Breast epithelium (tissue), 3 donors: Measurements from ENCODE around the gene MRPL20.

Source experiments
- POLR2A ChIP-seq: fragments of 450-650 bp; IDR thresholded peaks from one replicate; pipeline ENCODE4 v1.6.1; 2016; ENCODE audit warnings: antibody characterized with exemption, mild to moderate bottlenecking, moderate library complexity
- TF ChIP-seq, protein P1 (sequence below), 3 donors: fragments of 450-650 bp; IDR thresholded peaks; one replicate each; pipeline ENCODE4 v1.5.1; 2016 to 2017; ENCODE audit warnings: antibody characterized with exemption in 3 of 3, mild to moderate bottlenecking in 3 of 3, moderate library complexity in 3 of 3

DNA sequence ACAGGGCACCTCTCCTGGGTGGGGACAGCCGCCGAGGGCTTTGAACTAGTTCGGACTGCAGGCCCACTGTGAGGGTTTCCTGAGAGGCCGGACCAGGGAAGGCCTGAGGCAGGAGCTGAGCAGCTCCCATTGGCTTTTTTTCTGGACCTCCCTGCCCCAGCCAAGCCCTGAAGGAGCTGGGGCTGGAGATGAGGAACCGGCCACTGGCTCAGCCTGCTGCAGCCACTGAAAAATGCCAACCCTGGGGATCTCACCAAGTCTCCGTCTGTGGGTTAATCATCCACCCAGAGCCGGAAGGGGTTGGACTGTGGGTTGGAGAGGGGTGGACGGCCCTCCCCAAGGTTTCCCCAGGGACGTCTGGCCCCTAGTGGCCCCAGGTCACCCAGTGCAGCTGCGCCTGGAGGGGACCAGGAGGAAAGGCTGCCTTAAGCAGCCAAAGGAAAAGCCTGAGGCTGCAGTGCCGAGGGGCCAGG is 30.8 kb upstream of the MRPL20 start:
- TF ChIP-seq, protein P1, sequence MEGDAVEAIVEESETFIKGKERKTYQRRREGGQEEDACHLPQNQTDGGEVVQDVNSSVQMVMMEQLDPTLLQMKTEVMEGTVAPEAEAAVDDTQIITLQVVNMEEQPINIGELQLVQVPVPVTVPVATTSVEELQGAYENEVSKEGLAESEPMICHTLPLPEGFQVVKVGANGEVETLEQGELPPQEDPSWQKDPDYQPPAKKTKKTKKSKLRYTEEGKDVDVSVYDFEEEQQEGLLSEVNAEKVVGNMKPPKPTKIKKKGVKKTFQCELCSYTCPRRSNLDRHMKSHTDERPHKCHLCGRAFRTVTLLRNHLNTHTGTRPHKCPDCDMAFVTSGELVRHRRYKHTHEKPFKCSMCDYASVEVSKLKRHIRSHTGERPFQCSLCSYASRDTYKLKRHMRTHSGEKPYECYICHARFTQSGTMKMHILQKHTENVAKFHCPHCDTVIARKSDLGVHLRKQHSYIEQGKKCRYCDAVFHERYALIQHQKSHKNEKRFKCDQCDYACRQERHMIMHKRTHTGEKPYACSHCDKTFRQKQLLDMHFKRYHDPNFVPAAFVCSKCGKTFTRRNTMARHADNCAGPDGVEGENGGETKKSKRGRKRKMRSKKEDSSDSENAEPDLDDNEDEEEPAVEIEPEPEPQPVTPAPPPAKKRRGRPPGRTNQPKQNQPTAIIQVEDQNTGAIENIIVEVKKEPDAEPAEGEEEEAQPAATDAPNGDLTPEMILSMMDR (IDR thresholded peaks at IDR 0.05), result no peak
- TF ChIP-seq POLR2A, result no peak
